Inferior parietal cortex (tissue), 1 donor: ENCODE data around the gene ARHGEF10L.

Experiments
- DNase-seq: peaks from one replicate; pipeline ENCODE4 v3.0.0-alpha.2; 2016; ENCODE audit errors: extremely low spot score

ARHGEF10L gene

DNA sequence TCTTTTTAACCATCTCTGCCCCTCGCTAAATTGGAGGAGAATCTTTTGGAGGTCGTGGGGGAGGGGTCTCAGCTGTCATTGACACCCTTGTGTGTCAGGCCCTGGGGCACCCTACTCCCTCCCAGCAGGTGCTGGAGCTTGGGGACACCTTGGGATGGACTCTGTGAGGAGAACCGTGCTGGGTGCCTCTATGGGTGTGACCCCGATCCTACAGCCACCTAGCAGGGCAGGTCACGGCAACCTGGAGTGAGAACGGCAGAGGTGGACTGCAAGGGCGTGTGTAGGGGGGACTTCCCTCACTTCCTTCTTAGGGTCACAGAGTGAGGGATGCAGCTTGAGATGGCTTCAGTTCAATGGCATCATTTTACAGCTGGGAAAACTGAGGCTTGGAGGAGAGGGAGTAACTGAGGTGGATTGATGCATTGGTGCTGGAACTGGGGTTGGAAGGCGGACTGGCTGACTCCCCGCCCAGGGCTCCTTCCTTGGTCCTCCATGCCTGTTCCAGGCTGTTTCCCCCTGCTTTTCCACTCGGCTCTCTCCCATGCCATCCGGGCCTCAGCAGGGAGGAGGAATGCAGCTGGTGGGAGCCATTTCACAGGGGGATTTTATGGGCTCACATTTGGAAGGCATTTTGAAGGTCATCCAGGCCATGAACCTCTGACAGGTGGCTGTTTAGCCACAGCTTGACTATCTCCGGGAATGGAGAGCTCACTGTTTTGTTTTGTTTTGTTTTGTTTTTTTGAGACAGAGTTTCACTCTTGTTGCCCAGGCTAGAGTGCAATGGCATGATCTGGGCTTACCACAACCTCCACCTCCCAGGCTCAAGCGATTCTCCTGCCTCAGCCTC lies 18.8 kb upstream of the ARHGEF10L start:
- no peak for DNase-seq

DNA sequence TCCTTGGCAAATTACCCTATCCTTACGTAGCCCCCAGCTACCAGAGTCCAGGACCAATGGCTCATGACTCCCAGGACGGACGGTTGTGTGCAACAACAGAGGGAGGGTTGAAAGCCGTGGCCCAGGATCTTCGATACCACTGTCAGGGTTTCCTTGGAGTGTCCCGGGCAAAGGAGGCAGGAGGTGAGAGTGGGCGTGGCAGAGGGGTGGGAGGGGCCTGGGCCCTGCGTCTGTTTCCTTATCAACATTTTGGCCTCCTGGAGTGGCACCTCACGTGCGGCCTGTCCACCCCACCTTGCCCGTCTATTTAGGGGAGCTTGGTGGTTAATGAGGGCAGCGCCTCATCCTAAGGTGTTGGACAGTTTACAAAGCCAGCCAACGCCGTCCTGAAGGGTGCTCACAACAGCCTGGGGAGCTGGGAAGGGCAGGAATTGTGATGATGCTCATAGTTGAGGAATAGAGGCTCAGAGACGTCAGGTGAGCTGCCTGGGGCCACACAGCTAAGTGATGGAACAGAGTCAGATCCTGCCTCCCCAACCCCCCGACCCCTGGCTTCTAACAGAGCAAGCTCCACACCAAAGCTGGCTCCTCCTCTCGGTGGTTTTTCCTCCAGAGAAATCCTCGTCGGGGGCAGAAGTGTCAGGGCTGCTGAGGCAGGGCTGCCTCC lies 17.4 kb upstream of the ARHGEF10L start:
- DNase-seq, result no peak

DNA sequence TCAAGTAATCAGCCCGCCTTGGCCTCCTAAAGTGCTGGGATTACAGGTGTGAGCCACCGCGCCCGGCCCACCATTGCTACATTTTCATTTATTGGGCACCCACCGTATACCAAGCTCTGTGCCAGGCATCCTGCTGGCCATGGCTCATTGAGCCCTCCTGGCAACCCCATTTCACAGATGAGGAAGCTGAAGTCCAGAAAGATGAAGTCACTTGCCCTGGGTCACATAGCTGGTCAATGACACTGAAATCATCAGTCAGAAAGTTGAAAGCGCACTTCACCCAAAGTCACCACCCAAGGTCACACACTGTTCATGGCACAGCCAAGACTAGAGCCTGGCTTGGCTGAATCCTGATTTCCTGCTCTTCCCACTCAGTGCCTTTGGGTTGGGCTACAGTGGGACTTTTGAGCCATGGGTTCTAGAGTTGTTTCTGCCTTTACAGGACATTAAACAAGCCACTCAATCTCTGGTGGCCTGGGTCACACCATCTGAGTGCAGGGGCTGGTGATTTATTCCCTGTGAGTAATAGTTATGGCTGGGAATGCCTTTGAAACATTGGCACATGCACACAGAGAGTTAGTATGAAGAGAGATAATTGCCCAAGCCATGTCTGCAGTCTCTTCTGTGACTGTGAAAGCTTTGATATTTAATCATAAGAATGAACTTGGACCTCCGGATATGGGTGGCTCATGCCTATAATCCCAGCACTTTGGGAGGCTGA lies 16.0 kb upstream of the ARHGEF10L start:
- DNase-seq, result no peak

DNA sequence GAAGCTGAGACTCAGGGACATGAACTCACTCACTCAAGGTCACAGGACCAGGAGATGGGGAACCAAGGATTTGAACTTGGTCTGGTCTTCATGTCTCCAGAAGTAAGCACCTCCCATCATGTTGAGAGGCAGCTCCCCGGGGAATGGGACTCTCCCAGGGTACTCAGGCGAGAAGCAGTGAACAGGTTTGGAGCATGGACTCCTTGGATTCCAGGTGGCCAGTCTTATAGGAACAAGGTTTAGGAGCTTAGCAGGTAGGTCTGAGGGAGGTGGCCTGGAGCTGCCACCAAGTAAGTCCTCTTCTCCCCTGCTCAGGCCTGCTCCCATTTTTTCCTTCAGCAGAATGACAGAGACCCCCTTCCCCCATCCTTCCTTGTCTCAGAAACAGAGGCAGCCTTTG lies 14.9 kb upstream of the ARHGEF10L start:
- no peak for DNase-seq

DNA sequence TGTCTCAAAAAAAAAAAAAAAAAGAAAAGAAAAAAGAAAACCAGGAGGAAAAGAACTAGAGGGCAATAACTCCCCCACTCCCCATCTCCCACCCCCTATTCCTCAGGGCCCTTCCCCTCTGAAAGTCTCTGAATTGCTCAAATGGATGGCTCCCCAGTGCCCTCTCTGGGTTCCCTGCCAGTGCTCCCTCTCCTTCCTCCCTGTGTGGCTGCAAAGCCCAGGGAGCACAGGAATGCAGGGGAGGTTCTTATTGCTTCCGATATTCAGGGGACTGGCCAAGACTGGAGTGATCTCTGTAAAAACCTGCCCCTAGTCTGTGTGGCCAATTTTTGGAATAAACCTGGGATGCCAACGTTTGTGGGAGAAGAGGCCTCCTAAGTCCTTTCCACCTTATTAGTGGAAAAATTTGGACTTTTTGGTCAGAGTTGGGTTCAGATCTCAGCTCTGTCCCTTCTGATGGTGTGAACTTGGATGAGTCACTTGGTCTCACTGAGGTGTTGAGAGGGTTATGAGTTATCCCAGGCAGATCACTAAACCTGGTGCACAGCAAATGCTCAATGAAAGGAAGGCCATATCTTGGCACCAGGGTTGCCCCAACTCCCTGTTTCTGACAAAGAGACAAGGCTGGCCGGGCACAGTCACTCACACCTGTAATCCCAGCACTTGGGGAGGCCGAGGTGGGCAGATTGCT lies 13.4 kb upstream of the ARHGEF10L start:
- DNase-seq, result no peak

DNA sequence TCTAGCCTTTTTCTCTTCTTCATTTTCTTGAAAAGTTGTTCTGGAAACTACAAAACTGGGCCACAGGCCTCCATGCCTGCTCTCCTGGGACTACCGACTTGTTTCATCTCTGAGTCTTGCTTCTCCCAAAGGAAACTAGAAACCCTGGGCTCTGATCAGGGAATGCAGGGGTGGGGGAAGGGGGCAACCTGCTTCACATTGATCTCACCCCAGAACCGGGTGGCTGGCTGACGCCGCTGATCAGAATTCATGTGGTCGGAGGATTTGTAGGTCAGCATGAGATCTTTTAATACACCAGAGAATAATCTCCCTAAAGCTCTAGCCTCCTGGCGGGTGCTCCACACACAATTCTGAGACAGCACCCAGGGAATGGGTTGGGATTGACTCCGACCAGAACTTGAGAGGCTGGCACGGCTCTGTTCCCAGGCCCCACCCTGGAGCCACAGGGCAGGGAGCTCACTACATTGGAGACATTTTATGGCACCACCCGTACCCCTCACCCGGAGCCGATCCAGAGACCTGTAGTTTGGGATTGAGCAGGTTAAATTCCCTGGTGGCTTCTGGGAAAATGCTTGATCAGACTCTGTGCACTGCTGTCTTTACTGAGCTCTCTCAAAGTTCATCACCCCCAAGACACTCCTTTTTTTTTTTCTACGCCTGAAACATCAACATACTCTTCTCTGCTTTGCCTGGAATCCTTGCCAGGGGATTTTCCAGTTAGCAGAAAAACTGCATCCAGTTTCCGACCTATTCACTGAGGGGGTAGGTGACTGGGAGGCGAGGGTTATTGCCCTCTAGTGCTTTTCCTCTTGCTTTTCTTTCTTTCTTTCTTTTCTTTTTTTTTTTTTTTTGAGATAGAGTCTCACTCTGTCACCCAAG lies 12.2 kb upstream of the ARHGEF10L start:
- no peak for DNase-seq

DNA sequence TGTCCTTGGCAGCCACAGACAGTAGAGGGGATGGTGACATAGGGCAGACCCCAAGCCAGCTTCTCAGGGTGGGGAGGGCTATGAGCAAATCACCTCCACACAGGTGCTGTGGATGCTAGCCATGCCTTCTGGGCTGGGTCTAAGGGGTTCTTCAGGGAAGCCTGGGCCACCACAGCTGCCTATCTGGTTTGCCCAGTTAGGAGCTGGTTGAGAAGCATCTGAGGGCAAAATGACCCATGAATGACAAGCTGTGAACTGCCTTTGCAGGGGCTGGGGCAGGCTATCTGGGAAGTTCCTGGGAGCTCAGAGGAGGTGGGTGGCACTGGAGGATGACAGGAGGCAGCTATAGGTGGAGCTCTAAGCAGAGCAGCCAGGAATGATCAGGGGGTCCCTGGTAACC lies 10.1 kb upstream of the ARHGEF10L start:
- no peak for DNase-seq

DNA sequence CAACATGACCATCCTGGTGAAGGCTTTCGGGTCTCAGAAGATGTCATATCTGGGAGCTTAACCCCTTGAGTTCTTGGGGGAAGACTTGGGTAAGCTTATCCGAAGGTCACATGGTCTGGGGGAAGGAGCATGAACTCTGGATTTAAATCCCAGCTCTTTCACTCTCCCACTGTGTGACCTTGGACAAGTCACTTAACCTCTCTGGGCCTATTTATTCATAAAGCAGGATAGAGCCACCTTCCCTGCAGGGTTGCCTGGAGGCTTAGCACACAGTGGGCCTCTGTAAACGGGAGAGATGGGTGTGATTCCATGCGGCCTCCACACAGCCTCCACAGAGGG lies 8.2 kb upstream of the ARHGEF10L start:
- DNase-seq, result no peak

DNA sequence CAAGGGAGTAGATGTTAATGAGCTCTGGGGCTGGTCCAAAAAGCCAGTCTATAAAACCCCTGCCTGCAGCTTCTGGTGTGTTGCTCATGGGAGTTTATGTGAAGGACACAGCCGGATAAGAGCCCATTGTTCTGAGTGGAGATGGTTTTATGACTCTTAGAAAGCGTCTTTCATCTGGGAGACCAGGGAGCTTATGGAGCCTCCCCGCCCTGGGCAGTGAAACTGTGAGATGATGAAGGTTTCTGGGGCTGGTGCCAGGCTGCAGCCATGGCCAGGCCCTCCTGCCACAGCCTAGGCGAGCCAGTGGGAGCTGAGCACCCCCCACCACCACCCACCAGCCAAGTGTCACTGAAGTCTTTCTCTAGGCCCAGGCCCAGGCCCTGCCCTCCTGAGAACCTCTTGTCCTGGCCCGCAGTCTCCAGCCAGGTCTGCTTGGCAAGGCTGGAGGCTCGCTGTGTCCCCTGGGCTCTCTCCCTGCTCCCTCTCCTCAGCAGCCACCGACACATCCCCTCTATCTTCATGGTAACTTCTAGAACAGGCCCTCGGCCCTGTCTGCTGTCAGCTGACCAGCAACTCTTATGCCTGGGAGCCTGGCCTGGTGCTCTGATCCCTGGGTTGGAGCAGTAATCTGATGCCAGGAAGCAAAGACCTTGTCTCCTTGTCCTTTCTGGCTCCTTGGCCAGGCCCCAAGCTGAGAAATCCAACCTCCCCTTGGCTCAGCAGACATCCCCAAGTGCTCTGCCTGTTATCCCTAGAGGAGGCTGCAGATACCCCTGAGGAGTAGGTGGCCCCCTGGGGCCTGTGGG lies 7.6 kb upstream of the ARHGEF10L start:
- DNase-seq, result peak; percentile 27

DNA sequence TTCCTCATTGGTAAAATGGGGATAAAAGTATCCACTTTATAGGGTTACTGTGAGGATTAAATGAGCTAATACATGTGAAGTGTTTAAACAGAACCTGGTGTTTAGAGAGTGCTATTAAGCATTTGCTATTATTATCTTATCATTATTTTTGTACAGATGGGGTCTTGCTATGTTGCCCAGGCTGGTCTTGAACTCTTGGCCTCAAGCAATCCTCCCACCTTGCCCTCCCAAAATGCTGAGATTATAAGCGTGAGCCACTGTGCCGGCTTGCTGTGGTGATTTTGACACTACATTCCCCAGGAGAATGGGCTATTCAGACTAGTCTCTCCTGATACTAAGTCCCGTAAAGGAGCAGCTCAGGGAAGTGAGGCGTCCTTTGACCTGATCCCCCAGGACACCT lies 6.3 kb upstream of the ARHGEF10L start:
- DNase-seq, result no peak

DNA sequence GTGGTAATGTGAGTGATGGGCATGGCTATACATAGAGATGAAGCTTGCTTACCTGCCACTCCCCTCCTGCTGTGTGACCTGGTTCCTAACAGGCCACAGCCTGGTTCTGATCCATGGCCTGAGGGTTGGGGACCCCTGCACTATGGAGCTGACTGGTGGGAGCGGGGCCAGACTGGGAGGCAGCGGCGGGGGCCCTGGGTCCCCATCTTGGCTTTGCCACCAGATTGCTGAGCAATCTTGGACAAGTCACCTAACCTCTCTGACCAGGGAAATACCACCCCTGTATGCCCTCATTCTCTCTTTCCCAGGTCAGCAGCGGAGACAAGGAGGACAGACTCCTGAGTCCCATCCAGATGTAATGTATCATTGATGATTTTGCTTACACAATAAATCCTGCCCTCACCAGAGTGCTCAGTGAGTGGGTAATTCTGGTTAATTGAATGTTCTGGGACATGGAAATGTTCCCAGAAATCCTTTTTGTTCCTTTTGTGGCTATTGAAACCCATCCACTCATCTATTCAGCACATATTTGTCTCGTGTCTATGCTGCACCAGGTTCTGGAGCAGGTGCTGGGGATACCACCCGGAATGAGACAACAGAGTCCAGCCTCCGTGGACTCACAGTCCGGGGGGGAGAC lies 4.1 kb upstream of the ARHGEF10L start:
- DNase-seq, result peak; percentile 27

DNA sequence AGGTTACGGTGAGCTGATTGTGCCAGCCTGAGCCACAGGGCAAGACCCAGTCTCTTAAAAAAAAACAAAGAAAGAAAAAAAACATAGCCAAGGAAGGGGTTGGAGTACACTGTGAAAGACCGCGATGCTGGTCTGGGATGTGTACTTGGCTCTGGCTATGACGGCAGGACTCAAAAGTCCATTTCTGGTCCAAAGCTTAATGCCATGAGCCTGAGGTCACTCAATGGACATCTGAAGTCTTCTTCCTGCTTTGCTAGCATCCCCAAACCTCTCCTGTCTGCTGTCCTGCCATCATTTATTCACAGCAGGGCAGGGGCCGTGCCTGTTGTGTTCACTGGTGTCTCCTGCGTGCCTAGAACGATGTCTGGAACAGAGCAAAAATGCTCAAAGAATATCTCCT lies 1.5 kb upstream of the ARHGEF10L start:
- DNase-seq, result no peak

DNA sequence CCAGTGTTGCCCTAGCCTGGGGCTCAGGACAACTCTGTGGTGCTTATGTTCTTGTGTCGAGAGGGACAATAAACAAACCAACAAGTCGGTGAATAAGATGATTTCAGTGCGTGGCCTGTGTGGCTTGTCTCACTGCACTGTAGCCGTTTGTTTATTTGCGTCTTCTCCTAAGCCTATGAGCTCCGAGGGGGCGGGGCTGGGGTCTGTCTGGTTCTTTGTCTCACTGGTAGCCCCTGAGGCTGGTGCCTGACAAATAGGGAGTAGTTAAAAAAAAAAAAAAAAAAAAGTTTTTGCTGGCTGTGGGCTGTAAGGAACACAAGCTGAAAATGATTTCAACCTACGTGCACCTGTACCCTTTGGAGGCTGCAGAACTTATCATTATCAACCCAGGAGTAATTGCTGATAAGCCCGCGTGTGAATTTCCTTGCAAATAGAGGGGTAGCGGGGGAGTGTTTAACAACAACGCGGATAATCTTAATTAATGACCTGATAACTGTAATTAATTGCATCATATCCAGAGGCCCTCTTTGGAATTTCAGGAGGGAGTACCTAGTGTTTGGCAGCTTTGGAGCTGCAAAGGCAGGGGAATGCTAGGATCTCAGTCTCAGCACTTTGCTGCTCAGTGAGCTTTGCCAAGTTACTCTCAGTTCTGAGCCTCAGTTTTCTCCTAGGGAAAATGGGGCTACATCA lies 925 bp upstream of the ARHGEF10L start:
- no peak for DNase-seq

DNA sequence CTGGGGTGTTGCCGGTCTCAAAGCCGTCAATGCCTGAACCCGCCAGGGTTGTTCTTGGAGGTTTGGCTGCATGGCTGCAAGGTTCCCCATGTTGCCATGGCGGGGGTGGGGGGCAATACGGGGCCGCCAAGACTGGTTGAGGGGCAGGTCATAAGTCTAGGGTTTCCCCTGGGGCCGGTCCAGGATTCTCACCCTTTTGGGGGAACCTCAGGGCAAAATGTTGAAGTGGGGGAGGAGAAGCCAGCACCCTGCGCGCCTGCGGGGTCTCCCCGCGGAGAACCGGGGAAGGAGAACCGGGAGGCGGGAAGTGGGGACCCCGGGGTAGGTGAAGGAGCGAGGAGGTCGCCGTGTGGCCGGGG lies 401 bp upstream of the ARHGEF10L start:
- no peak for DNase-seq

DNA sequence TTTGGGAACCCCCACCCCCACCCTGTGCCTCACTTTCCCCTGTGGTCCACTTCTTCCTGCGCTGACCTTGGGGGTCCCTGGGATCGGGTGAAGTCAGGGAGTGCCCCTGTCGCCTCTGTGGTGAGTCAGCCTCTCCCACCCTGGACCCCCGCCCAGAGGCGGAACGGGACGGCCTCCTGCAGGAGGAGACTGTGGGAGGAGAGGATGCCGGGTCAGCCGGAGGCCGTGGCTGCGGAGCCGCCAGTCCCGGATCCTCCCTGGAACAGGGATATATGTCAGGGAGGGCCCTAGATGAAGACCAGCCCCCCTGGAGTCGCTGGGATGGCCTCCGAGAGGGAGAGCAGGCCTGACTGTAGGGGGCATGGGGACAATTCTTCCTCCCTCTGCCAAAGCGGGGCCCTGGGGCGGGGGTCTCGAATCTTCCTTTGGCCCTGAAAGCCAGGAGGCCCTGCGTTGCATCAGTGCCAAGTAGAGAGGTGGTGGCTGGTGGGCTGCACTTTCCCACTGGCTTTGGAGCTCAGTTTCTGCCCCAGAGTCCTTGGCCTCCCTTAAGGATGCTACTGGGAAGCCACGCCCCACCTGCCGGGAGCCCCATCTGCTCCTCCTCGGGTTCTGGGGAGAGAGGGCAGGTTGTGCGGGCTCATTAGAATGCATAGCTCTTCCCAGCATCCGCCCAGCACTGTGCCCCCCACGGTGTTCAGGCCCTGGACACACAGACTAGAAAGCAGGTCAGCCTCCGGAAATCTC lies 930 bp downstream of the ARHGEF10L start:
- no peak for DNase-seq

DNA sequence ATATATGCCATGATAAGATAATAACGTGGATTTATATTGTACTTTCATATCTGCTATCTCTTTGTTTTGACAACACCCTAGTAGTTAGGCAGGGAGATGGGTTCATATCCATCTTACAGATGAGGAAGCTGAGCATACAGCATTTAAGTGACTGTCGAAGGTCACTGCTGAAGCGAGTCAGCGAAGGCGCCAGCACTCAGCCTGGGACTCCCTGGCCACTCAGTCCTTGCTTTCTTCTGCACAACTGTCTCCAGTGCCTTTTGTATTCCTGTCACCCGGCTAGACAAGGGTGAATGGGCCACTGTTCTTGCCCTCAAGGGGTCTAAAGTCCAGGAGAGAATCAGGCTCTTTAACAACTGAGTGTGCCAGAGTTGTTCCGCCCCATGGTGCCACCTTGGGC lies 3.1 kb downstream of the ARHGEF10L start:
- DNase-seq, result no peak

DNA sequence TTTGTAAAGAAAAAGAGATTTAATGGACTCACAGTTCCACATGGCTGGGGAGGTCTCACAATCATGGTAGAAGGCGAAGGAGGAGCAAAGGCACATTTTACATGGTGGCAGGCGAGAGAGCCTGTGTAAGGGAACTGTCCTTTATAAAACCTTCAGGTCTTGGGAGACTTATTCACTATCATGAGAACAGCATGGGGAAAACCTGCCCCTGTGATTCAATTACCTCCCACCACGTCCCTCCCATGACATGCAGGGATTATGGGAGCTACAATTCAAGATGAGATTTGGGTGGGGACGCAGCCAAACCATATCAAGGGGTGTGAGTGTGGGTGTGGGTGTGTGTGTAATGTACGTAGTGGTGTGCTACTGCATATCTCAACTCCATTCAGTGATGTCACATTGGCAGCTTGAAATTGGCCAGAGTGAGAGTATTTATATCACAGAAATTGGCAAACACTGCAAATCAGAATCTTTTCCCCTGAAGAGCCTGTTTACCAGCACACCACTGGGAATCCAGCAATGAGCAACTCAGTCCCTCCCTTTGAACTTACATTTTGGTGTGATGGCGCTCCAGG lies 5.4 kb downstream of the ARHGEF10L start:
- no peak for DNase-seq

DNA sequence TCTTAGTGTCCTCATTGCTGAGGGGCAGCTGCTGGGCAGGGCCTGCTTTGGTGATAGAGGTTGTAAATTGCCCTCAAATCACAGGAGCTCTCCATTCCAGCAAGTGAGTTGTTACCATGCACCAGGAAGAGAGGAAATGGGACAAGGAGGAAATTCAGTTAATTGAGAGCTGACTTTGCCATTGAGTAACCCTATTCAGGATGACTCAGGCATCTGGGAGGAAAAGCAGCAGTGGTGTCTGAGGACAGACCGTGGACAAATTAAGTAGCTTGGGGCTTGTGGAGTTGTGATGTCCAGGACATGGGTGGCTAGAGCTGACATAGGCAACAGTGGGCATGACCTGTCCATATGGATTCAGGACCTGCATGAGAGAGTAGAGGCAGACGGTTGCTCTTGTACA lies 5.9 kb downstream of the ARHGEF10L start:
- DNase-seq, result no peak
